ENCODE measurements around the gene MUS81.
"Not testable (repeated sequence)": the region's sequence is repeated elsewhere in the genome, so short reads cannot be mapped to it uniquely, and the experiment has no call there.

Gene MUS81

DNA sequence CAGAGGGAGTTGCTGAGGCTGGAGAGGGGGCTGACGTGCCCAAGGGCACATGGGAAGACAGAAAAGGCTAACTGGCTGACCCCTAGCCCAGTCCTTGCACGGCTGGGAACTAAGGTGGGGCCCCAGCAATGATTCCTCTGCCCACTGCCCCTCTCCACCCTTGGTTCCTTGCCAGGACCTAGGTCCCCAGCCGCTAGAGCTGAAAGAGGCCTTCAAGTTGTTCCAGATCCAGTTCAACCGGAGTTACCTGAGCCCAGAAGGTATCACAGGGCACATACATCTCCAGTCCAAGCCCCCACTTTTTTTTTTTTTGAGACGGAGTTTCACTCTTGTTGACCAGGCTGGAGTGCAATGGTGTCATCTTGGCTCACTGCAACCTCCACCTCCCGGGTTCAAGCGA is 19.8 kb downstream of the MUS81 start:
- no peak for DNase-seq

DNA sequence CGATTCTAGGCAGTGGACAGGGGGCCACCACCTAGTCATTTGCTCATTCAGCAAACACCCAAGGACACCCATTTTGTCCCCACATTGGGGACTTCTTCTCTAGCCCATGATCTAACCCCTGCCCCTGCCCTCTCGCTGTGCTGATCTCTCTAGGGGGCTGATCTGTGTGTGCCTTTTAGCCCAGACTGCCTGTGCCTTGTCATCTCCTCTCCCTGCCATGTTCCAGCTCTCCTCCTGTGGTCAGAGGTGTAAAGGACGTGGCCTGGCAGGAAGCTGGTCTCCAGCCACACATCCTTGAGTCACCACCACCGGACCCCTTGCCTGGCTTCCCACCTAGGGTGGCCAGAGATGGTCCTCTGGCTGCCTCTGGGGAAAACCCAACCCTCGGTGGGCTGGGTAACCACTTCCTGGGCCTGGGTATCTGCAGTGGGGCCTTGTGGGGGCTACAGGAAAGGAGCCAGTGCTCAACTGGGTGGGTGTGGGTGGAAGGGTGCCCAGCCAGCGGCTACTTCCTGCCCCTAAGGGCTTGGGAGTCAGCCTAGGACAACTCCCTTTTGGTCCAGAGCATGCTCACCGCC is 20.7 kb downstream of the MUS81 start:
- no peak for DNase-seq

DNA sequence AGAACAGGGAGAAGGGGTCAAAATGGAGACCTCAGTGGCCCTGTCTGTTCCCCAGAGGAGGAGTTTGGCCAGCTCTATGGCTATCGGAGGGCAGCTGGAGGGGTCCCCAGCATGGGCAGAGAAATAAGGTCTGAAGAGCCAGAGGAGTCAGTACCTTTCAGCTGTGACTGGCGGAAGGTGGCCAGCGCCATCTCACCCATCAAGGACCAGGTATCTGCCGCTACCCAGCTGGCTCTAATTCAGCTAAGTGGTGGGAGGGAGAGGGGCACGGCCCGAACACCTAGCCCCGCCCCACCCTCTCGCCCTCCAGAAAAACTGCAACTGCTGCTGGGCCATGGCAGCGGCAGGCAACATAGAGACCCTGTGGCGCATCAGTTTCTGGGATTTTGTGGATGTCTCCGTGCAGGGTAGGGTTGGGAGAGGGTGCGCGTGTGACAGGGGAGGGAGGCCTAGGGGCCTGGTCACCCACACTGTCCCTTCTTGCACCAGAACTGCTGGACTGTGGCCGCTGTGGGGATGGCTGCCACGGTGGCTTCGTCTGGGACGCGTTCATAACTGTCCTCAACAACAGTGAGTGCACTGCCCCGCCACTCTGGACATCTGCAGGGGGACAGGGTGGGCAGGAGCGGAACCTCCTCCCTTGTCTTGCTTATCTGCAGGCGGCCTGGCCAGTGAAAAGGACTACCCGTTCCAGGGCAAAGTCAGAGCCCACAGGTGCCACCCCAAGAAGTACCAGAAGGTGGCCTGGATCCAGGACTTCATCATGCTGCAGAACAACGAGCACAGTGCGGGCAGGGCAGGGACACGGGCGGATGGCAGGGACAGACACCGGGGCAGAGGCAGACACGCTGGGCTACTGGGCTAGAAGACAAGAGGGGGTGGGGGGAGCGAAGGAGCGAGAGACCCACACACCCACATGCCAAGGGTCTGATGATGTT is 22.2 kb downstream of the MUS81 start:
- DNase-seq, result no peak

DNA sequence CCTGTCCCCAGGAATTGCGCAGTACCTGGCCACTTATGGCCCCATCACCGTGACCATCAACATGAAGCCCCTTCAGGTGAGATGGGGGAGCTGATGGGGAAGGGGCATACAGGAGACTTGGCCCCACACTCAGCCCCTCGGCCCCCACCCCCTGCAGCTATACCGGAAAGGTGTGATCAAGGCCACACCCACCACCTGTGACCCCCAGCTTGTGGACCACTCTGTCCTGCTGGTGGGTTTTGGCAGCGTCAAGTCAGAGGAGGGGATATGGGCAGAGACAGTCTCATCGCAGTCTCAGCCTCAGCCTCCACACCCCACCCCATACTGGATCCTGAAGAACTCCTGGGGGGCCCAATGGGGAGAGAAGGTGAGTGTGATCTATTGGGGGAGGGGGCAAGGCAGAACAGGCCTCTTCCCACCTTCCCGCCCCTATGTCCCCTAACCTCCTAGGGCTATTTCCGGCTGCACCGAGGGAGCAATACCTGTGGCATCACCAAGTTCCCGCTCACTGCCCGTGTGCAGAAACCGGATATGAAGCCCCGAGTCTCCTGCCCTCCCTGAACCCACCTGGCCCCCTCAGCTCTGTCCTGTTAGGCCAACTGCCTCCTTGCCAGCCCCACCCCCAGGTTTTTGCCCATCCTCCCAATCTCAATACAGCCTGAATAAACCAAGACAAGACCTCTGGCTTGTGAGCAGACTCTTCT is 23.0 kb downstream of the MUS81 start:
- DNase-seq, result no peak

DNA sequence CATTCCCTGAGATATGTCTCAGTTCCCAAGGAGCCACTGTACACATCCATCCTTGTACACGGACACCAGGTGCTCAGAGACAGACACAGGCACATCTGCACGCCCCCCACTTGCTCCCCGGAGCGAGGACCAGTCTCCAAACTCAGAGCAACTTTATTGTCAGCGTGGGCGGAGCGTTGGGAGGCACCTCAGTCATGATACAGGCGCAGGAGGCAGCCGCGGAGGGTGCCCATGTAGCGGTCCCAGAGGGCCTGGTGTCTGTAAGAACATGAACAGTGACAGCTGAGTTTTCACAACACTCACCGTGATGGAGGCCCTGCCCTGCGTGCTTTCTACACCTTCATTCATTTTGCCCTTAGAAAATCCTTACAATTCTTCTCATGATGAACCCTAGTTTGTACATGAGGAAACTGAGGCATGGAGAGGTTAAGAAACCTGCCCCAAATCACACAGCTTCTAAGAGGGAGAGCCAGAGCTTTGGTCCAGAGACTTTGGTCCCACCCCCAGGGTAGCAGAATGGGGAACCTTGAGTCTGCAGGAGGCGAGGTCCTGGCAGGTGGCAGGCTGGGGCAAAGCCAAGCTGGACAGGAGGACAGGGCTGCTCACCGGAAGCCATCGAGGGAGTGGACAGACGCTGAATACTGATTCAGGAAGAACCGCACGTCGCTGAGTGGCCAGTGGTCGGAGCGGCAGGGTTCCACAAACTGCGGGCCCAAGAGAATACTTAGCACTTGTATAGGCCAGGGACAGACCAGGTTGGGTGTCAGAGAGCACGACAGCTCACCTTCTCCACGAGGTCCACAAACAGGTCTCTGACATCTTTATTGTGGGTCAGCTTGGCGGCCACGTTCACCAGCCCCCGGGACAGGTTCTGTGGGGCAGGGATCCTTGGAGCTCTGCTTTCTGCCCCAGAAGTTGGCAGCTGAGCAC is 23.8 kb downstream of the MUS81 start:
- no peak for DNase-seq

GRCh38 chr11:65884716-65885092 is 24.5 kb downstream of the MUS81 start:
- DNase-seq, result no peak

- DNase-seq, result no peak
These were observed 25.0 kb downstream of the MUS81 start for GRCh38 chr11:65885231-65885630.

- DNase-seq, result no peak
These were observed 25.7 kb downstream of the MUS81 start for GRCh38 chr11:65885808-65886536.

DNA sequence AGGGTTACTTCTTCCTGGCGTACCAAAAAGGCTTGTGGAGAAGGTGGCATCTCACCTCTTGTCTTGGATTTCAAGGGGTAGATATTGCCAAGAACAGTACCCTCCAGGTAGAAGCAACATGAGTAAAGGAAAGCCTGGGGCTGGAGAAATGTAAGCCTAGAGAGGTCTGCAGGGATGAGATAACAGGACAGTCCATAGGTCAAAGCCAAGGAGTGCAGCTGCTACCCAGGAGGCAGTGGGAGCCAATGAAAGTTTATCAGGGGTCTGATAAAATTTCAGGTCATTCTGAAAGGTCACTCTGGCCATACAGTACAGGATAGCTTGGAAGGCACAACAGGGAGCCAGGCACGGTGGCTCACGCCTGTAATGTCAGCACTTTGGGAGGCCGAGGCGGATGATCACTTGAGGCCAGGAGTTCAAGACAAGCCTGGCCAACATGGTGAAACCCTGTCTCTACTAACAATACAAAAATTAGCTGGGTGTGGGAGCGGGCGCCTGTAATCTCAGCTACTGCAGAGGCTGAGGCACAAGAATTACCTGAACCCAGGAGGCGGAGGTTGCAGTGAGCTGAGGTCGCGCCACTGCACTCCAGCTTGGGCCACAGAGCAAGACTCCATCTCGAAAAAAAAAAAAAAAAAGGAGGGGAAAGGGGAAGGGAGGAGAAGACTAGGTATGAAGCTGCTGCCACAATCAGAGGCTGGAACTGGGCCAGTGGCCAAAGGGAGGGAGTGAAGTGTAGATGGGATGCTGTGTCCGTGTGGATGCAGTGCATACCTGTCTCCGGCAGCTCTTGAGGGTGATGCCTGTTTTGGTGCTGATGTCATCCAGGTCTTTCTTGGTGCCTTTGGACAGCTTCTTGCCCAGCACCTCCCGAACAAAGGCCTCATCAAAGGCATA is 26.8 kb downstream of the MUS81 start:
- DNase-seq, result no peak

GRCh38 chr11:65887723-65888162 is 27.5 kb downstream of the MUS81 start:
- no peak for DNase-seq

GRCh38 chr11:65888163-65888814 is 28.1 kb downstream of the MUS81 start, which contains the start of gene FIBP:
Gene FIBP, minus strand, starts transcription at chr11:65888471. Its CDS starts 53 bp downstream, at chr11:65888418.
- DNase-seq, result peak; percentile 62

GRCh38 chr11:65890324-65891218 is 30.3 kb downstream of the MUS81 start, which contains the start of gene CCDC85B:
Gene CCDC85B, plus strand, starts transcription at chr11:65890673. Its CDS starts 111 bp downstream, at chr11:65890784.
- DNase-seq, result peak; percentile 58

GRCh38 chr11:65891219-65892136 is 31.2 kb downstream of the MUS81 start:
- no peak for DNase-seq

- not testable (repeated sequence) for DNase-seq
These were observed 31.9 kb downstream of the MUS81 start for GRCh38 chr11:65892137-65892540.

DNA sequence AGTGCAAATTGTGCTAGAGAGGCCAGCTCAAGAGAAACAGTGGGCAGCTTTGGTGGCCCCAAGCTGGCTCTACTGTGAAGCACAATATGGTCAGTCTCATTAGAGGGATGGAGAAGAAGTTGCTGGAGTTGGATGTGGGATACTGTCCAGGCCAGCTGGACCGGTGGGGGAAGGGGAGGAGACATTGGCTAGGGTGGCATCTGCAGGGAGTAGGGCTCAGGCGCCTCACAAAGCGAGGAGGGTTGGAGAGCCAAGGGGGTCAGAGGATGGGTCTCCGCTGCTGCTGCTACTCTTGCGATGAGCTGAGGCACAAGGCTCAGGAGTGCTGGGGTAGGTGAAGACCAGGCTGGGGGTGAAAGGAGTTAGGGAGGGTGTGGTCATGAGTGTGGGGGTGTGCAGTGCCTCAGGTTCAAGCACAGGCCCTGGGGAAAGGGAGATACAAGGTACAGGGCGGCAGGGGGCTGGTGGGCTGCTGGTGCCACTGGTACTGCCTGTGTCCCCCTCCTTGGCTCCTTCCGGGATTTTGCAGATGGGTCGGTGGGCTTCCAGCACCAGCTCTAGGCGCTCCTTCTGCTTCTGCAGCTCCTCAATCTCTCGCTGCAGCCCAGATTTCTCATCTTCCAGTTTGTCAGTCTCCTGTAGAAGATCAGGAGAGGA is 32.6 kb downstream of the MUS81 start:
- DNase-seq, result no peak

- DNase-seq, result no peak
These were observed 33.9 kb downstream of the MUS81 start for GRCh38 chr11:65894034-65894591.

- no peak for DNase-seq
These were observed 35.3 kb downstream of the MUS81 start for GRCh38 chr11:65895482-65895981.

Data from NCI-H187 treated with DMSO at 0.1 percent for 48 hours (cell line).